SK-N-MC (cell line): ENCODE measurements around the gene XXYLT1.

Source experiments
- DNase-seq: peaks from one replicate; pipeline ENCODE4 v3.0.0-alpha.2; 2011; ENCODE audit warnings: low read depth, low spot score
- H3K27ac ChIP-seq: fragments of 200-600 bp; sonication (generic); 2 replicates; pipeline ENCODE4 v1.5.1; 2016; ENCODE audit warnings: mixed run types
- H3K36me3 ChIP-seq: fragments of 200-600 bp; sonication (generic); 2 replicates; pipeline ENCODE4 v1.6.1; 2017; ENCODE audit warnings: antibody characterized with exemption, low read length, mixed read lengths; ENCODE audit not compliant: insufficient read depth
- H3K4me3 ChIP-seq: fragments of 200-600 bp; sonication (generic); 2 replicates; pipeline ENCODE4 v1.5.1; 2016
- H3K9ac ChIP-seq: fragments of 200-600 bp; sonication (generic); 2 replicates; pipeline ENCODE4 v1.8.0; 2017; ENCODE audit warnings: mixed run types, mixed read lengths; ENCODE audit not compliant: insufficient read length
- H3K9me3 ChIP-seq: fragments of 200-600 bp; sonication (generic); 2 replicates; pipeline ENCODE4 v1.6.1; 2017; ENCODE audit warnings: low read depth, mild to moderate bottlenecking, antibody characterized with exemption, low read length, moderate library complexity, mixed read lengths
- EZH2 ChIP-seq: fragments of 200-600 bp; sonication (generic); IDR thresholded peaks from one replicate; pipeline ENCODE4 v1.6.1; 2017; ENCODE audit warnings: antibody characterized with exemption
- FOXP2 ChIP-seq: optimal IDR thresholded peaks from 2 replicates; pipeline ENCODE3; 2011; ENCODE audit warnings: mild to moderate bottlenecking, moderate library complexity; ENCODE audit not compliant: insufficient read depth; ENCODE audit errors: extremely low read length, control extremely low read depth
- POLR2AphosphoS5 ChIP-seq: IDR thresholded peaks from 2 replicates; pipeline ENCODE4 v1.6.1; 2012; ENCODE audit warnings: mild to moderate bottlenecking, low read depth, low read length, borderline replicate concordance

The XXYLT1 gene

DNA sequence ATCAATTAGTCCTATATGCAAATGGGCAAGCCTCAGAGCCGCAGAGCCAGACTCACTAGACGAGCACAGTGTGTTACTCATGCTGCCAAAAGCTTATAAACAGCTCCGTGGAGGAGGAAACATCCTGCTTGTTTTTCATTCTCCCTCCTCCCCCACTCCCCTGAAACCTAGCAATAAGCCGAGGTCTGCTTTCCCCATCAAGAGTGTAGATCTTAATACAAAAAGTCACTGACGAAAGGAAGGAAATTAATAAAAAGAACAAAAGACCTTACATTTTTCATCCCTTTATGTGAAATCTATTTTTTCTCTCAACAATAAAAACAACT is 88.5 kb downstream of the XXYLT1 start:
- Histone ChIP-seq H3K9me3 (no peaks in the 10 kb centered on the region), H3K27ac (peak overlapping the region; percentile 97), H3K9ac (peak overlapping the region; percentile 75), H3K36me3 (peaks cover 3% of the 10 kb centered on the region; the same call in 1 of the 2 replicates), H3K4me3 (peak overlapping the region; percentile 74)
- DNase-seq, result peak; percentile 37
- TF ChIP-seq POLR2AphosphoS5, result no peak
- TF ChIP-seq FOXP2, result peak; percentile 99

DNA sequence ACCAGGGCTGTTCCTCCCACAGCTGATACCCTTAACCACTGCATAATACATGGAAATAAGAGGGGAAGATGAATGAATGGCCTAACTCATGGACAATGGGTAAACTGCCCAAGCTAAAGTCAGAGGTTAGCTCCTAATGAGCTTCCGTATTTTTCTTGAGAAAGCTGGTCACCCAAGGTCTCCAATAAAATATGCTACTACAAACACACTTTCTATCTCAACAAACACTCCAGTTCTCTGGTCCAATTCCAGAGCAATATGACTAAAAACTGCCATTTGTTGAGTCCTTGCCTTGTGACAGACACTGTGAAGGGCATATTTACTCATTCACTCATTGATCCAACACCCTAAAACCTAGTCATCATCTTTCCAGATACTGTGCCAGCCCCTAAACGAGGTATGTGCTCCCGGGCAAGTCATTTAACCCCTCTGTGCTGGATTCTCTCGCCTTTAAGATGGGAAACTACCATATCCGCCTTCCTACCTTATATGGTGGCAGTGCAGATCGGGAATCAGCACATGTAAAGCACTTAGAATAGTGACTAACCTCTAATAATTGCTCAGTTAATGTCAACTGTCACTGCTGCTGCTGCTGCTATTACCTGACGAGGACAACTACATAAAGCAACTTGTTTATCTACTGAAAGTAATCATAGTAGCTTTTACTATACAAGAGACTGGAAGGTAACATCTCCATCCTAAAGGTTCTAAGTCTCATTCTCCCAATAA is 89.1 kb downstream of the XXYLT1 start:
- DNase-seq, result no peak
- peaks cover 3% of the 10 kb centered on the region; the same call in 1 of the 2 replicates for H3K36me3 ChIP-seq
- peak overlapping the region; percentile 75 for H3K9ac ChIP-seq
- H3K27ac ChIP-seq, result no peak overlapping the region
- no peak for TF ChIP-seq EZH2
- no peak for TF ChIP-seq POLR2AphosphoS5
- no peak for TF ChIP-seq FOXP2
- H3K9me3 ChIP-seq, result no peaks in the 10 kb centered on the region
- peak overlapping the region; percentile 74 for H3K4me3 ChIP-seq

DNA sequence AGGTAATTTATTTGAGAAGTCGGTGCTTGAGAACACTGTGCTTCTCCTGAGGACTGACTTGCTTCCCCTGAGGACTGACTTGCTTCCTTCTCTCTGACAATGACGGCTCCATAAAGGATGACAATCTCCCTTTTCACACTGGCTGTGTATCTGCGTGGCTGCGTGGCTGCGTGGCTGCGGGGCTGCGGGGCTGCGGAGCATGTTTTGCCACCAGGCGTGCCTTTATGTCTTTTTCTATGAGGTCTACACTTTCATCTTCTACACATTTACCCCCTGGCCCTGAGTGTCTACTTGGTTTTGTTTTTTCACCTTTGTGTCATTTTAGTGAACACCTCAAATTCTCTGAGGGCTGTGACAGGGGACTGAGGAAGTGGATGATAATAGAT is 89.9 kb downstream of the XXYLT1 start:
- TF ChIP-seq FOXP2 (no peak), EZH2 (no peak), POLR2AphosphoS5 (no peak)
- no peak overlapping the region for H3K9ac ChIP-seq
- H3K27ac ChIP-seq, result no peak overlapping the region
- no peak for DNase-seq
- H3K9me3 ChIP-seq, result no peaks in the 10 kb centered on the region
- H3K4me3 ChIP-seq, result no peak overlapping the region
- peaks cover 3% of the 10 kb centered on the region for H3K36me3 ChIP-seq

DNA sequence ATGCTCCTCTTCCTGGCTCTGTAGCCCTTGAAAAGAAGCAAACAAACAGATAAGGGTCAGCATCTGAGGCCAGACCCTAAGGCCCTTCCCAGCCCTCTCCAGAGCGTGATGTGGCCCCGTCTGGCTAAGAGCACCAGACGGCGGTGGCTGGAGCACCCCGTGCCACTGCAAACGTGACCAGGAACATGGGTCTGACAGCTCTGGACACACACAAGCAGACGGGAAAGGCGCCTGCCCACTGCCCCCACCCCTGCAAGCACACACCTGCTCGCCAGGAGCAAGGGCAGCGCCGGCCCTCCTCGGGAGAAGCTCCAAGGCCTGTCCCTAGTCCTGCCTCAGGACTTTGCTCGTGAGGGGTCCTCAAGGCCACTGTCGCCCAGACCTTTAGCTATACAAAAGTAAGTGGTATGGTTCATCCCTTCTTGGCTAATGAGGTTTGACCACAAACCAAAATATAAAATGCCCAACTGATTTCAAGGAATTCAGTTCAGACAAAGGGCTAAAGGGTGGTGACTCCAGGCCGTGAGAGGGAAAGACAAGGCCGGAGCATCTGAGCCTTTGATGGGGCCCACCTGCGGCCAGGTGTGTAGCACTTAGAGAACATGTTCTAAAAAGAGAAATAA is 90.4 kb downstream of the XXYLT1 start:
- Histone ChIP-seq H3K36me3 (peaks cover 8% of the 10 kb centered on the region), H3K9ac (no peak overlapping the region), H3K4me3 (no peak overlapping the region), H3K9me3 (no peaks in the 10 kb centered on the region), H3K27ac (no peak overlapping the region)
- DNase-seq, result no peak
- TF ChIP-seq POLR2AphosphoS5 (no peak), EZH2 (no peak), FOXP2 (no peak)

DNA sequence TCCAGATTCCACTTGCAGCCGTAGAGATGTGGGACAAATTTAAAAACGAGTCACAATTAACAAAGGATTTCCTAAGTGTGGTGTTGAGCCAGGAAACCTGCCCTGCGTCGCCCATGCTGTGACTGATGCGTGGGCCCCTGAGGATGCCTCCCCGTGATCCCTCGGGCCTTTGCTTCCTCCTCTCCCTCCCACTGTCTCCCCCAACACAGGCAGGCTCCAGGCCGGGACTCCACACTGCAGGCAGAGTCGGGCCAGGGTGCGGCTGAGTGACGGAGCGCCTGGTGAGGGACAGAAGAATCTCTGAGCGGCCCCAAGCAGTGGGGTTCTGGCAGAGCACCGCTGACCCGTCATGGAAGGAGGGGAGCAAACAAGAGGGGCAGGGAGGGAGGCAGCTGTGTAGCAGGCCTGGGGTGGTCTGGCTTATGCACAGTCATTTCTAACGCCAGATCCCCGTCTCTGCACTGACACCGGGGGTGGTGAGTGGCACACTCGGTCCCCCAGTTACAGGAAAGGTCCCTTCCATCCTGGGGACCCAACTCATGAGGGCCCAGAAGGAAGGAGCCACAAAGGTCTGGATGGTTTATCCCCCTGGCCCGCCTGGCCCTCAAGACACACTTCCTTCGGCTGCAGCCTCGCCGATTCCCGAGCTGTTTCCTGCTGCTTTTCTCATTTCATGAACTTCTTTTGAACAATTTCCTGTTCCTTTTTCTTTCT is 91.0 kb downstream of the XXYLT1 start:
- Histone ChIP-seq H3K4me3 (no peak overlapping the region), H3K9me3 (no peaks in the 10 kb centered on the region), H3K36me3 (peaks cover 14% of the 10 kb centered on the region), H3K27ac (no peak overlapping the region), H3K9ac (no peak overlapping the region)
- no peak for TF ChIP-seq EZH2
- no peak for TF ChIP-seq FOXP2
- no peak for TF ChIP-seq POLR2AphosphoS5
- no peak for DNase-seq

DNA sequence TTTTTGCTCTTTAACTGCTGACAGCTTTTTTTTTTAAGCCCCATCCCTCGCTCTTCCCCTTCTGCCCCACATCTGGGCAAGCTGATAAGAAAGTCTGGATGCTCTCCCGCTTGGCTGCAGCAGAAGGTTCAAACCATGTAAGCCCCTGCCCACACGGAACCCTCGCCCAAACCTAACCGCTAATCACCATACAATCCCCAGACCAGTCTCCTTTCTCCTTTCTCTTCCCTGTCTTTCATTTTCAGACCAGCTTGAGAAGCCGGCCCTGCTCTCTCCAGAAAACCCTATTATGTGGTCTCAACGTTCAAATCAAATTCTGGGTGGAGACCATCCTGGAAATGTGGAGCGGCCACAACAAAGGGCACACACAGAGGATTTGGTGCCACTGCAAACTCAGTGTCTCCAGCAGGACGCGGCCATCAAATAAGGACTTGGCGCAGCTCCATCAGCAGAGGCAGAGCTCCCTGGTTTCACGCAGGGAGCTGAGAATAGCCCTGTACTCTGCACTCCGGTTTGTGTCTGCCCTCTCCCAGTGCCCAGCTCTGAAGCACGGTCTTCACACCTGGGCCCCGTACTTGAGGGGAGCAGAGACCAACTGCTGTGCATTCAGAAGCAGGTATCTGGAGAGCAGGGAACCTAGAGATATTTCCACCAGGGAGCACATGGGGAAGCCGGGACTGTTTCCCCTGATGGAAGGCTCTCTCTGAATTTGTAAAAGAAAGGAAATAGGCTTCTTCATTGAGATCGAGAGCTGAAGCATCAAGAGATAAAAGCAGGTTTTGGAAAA is 92.6 kb downstream of the XXYLT1 start:
- Histone ChIP-seq H3K9ac (no peak overlapping the region), H3K36me3 (peaks cover 14% of the 10 kb centered on the region), H3K4me3 (no peak overlapping the region), H3K9me3 (no peaks in the 10 kb centered on the region), H3K27ac (no peak overlapping the region)
- no peak for TF ChIP-seq EZH2
- no peak for DNase-seq

DNA sequence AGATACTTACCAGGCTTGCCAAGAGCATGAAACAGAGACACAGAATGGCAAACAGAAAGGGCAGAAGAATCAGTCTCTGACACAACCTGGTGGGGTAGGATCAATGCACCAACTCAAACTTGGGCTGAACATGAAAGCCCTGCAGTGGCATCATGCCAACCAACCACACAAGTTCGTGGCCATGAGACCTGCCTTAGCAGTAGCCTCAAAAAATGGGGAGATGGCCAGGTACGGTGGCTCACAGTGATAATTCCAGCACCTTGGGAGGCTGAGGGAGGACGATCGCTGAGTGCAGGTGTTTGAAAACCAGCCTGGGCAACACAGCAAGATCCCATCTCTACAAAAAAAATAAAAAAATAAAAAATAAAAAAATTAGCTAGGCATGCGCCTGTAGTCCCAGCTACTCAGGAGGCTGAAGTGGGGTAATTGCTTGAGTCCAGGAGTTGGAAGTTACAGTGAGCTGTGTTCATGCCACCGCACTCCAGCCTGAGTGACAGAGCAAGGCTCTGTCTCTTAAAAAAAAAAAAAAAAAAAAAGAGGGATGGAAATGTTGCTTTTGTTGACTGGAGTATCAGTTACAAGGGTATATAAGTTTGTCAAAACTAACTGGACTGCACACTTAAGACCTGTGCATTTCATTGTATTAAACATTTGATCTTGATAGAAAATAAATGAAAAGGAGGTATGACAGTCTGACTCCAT is 93.4 kb downstream of the XXYLT1 start:
- TF ChIP-seq POLR2AphosphoS5 (no peak), FOXP2 (no peak), EZH2 (no peak)
- Histone ChIP-seq H3K9me3 (no peaks in the 10 kb centered on the region), H3K27ac (no peak overlapping the region), H3K4me3 (no peak overlapping the region), H3K9ac (no peak overlapping the region), H3K36me3 (peaks cover 12% of the 10 kb centered on the region)
- DNase-seq, result no peak
